Spleen (tissue), 3 donors: ENCODE data around the gene GBA2.

ENCODE experiments used
- POLR2A ChIP-seq, 3 donors: fragments of 450-650 bp; IDR thresholded peaks; one replicate each; pipeline ENCODE4 v1.5.1; 2017; ENCODE audit warnings: antibody characterized with exemption in 3 of 3, mild to moderate bottlenecking in 1 of 3
- POLR2AphosphoS5 ChIP-seq, 3 donors: sonication (generic); formaldehyde crosslinking; IDR thresholded peaks; one replicate each; pipeline ENCODE4 v1.5.1; 2017; ENCODE audit warnings: antibody characterized with exemption in 3 of 3

GRCh38 chr9:35748242-35748857, 678 bp downstream of the GBA2 start:
- TF ChIP-seq POLR2AphosphoS5 (IDR thresholded peaks at IDR 0.05): no peak
- TF ChIP-seq POLR2A (IDR thresholded peaks at IDR 0.05): no peak
